ENCODE results near the gene ITGA11. TPM values are rescaled to one million over a fixed set of nuclear protein-coding genes. Genes with fewer than 3 reads are reported as not detected.

ITGA11 gene
- total RNA-seq, 1 donor from 2014 or later: 0.51 TPM

- DNase-seq (ENCODE audit: low read depth, low spot score): no peak
- no peaks in the 10 kb centered on the region for H3K4me1 Mint-ChIP-seq
- peaks cover 10% of the 10 kb centered on the region for H3K9me3 Mint-ChIP-seq
- peaks cover 2% of the 10 kb centered on the region for H3K36me3 Mint-ChIP-seq (ENCODE audit: low read depth)
- H3K27me3 Mint-ChIP-seq (ENCODE audit: low read depth): peaks cover 2% of the 10 kb centered on the region
- no peak overlapping the region for H3K4me3 Mint-ChIP-seq
- H3K27ac Mint-ChIP-seq (ENCODE audit: unreplicated experiment): no peak overlapping the region
- no peak for TF ChIP-seq CTCF (conservative IDR thresholded peaks at IDR 0.05)
Measured at GRCh38 chr15:68396068-68396467, 35.9 kb downstream of the ITGA11 start.

GRCh38 chr15:68391121-68391520, 40.8 kb downstream of the ITGA11 start:
- no peak for DNase-seq (ENCODE audit: low read depth, low spot score)
- H3K27me3 Mint-ChIP-seq (ENCODE audit: low read depth): peaks cover 2% of the 10 kb centered on the region

GRCh38 chr15:68389936-68390817, 41.8 kb downstream of the ITGA11 start:
- Mint-ChIP-seq H3K36me3 (ENCODE audit: low read depth) (peaks cover 2% of the 10 kb centered on the region), H3K27ac (ENCODE audit: unreplicated experiment) (no peak overlapping the region), H3K9me3 (peaks cover 2% of the 10 kb centered on the region), H3K27me3 (ENCODE audit: low read depth) (no peaks in the 10 kb centered on the region), H3K4me3 (no peak overlapping the region), H3K4me1 (no peaks in the 10 kb centered on the region)
- TF ChIP-seq CTCF (conservative IDR thresholded peaks at IDR 0.05): no peak
- DNase-seq (ENCODE audit: low read depth, low spot score): no peak

More at GRCh38 chr15:68391121-68391520, 40.8 kb downstream of the ITGA11 start:
- peak overlapping the region; percentile 59 for H3K27ac Mint-ChIP-seq (ENCODE audit: unreplicated experiment)
- peaks cover 6% of the 10 kb centered on the region for H3K9me3 Mint-ChIP-seq
- H3K4me3 Mint-ChIP-seq: no peak overlapping the region
- no peaks in the 10 kb centered on the region for H3K4me1 Mint-ChIP-seq
- peaks cover 2% of the 10 kb centered on the region for H3K36me3 Mint-ChIP-seq (ENCODE audit: low read depth)
- no peak for TF ChIP-seq CTCF (conservative IDR thresholded peaks at IDR 0.05)

- peaks cover 2% of the 10 kb centered on the region for H3K9me3 Mint-ChIP-seq
- TF ChIP-seq CTCF (conservative IDR thresholded peaks at IDR 0.05): no peak
- no peak overlapping the region for H3K4me3 Mint-ChIP-seq
- no peaks in the 10 kb centered on the region for H3K27me3 Mint-ChIP-seq (ENCODE audit: low read depth)
- no peak for DNase-seq (ENCODE audit: low read depth, low spot score)
- no peaks in the 10 kb centered on the region for H3K4me1 Mint-ChIP-seq
- peaks cover 2% of the 10 kb centered on the region for H3K36me3 Mint-ChIP-seq (ENCODE audit: low read depth)
- no peak overlapping the region for H3K27ac Mint-ChIP-seq (ENCODE audit: unreplicated experiment)
Measured at GRCh38 chr15:68389041-68389930, 42.7 kb downstream of the ITGA11 start.

- TF ChIP-seq CTCF (conservative IDR thresholded peaks at IDR 0.05): no peak
- Mint-ChIP-seq H3K4me3 (no peak overlapping the region), H3K27me3 (ENCODE audit: low read depth) (no peaks in the 10 kb centered on the region), H3K4me1 (no peaks in the 10 kb centered on the region), H3K27ac (ENCODE audit: unreplicated experiment) (no peak overlapping the region), H3K36me3 (ENCODE audit: low read depth) (peaks cover 2% of the 10 kb centered on the region), H3K9me3 (peaks cover 6% of the 10 kb centered on the region)
- no peak for DNase-seq (ENCODE audit: low read depth, low spot score)
Measured at GRCh38 chr15:68387381-68388143, 44.4 kb downstream of the ITGA11 start.
